GM12892 (cell line): Measurements from ENCODE around the gene PLSCR3.

ENCODE experiments used
- POLR2A ChIP-seq: IDR thresholded peaks from 2 replicates; pipeline ENCODE4 v1.6.1; 2011; ENCODE audit warnings: low read depth, low read length, control low read depth
- POLR2AphosphoS5 ChIP-seq: IDR thresholded peaks from 2 replicates; pipeline ENCODE4 v1.6.1; 2011; ENCODE audit warnings: low read depth, low read length, control low read depth
- TAF1 ChIP-seq: IDR thresholded peaks from 2 replicates; pipeline ENCODE4 v1.6.1; 2011; ENCODE audit warnings: low read depth, mild to moderate bottlenecking, control low read depth, low read length, borderline replicate concordance

DNA sequence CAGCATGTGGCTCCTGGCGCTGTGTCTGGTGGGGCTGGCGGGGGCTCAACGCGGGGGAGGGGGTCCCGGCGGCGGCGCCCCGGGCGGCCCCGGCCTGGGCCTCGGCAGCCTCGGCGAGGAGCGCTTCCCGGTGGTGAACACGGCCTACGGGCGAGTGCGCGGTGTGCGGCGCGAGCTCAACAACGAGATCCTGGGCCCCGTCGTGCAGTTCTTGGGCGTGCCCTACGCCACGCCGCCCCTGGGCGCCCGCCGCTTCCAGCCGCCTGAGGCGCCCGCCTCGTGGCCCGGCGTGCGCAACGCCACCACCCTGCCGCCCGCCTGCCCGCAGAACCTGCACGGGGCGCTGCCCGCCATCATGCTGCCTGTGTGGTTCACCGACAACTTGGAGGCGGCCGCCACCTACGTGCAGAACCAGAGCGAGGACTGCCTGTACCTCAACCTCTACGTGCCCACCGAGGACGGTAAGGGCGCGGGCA, 14.0 kb upstream of the PLSCR3 start:
- no peak for TF ChIP-seq POLR2A
- no peak for TF ChIP-seq TAF1
- no peak for TF ChIP-seq POLR2AphosphoS5
